Thyroid gland (tissue), 4 donors: ENCODE data around the gene TSKU. TPM values are rescaled to one million over a fixed set of nuclear protein-coding genes. Genes with fewer than 3 reads are reported as not detected.

Experiments
- DNase-seq, 2 donors: peaks; one replicate each; pipeline ENCODE4 v3.0.0-alpha.2; 2019
- H3K27ac ChIP-seq, 3 donors: fragments of 200-600 bp; sonication (generic); 1 replicate in 2 of 3; 2 replicates in 1 of 3; pipeline ENCODE4 v1.5.1; 2016 to 2019; ENCODE audit warnings: mild to moderate bottlenecking in 1 of 3, moderate library complexity in 1 of 3
- H3K27me3 ChIP-seq: fragments of 200-600 bp; sonication (generic); one replicate; pipeline ENCODE4 v1.5.1; 2019
- H3K36me3 ChIP-seq, 2 donors: fragments of 200-600 bp; sonication (generic); one replicate each; pipeline ENCODE4 v1.5.1; 2016 to 2019
- H3K4me1 ChIP-seq, 2 donors: fragments of 200-600 bp; sonication (generic); one replicate each; pipeline ENCODE4 v1.5.1; 2017 to 2019
- H3K4me3 ChIP-seq, 3 donors: fragments of 200-600 bp; sonication (generic); replicated peaks in 1 of 3; 1 replicate in 2 of 3; 2 replicates in 1 of 3; pipeline ENCODE4 v1.5.1; 2016; ENCODE audit warnings: mild to moderate bottlenecking in 1 of 3
- H3K9me3 ChIP-seq: fragments of 200-600 bp; sonication (generic); one replicate; pipeline ENCODE4 v1.5.1; 2017
- POLR2A ChIP-seq, 2 donors: fragments of 450-650 bp; IDR thresholded peaks; one replicate each; pipeline ENCODE4 v1.6.1; 2017; ENCODE audit warnings: antibody characterized with exemption in 2 of 2, mild to moderate bottlenecking in 2 of 2, moderate library complexity in 1 of 2
- WGBS, 2 donors: methylation state at CpG; one replicate each; pipeline ENCODE4 v1.1.5; 2017; 5-methylcytosine and 5-hydroxymethylcytosine counted together
- intact Hi-C: fragments of 100-400 bp; cut with DNase I; formaldehyde crosslinking; loops from one replicate; pipeline ENCODE4 v1.15.1; 2023
- total RNA-seq, 4 donors: library from RNA; depleted of rRNA; stranded (reverse); fragments of >200 nt; gene quantifications; one replicate each; pipeline ENCODE4 v1.2.3, GENCODE V29; 2016
- TF ChIP-seq, protein P1 (sequence below), 6 experiments: fragments of 200-600 bp in 3 of 6; fragments of 450-650 bp in 3 of 6; sonication (generic) in 3 of 6; IDR thresholded peaks; one replicate each; pipeline ENCODE4 v1.5.1; 2016 to 2019; ENCODE audit warnings: antibody characterized with exemption in 6 of 6, mild to moderate bottlenecking in 2 of 6, inconsistent platforms in 1 of 6, moderate library complexity in 1 of 6

The TSKU gene
- total RNA-seq, 4 donors from 2014 or later, result 95.6 to 152 (median 99.2) TPM

DNA sequence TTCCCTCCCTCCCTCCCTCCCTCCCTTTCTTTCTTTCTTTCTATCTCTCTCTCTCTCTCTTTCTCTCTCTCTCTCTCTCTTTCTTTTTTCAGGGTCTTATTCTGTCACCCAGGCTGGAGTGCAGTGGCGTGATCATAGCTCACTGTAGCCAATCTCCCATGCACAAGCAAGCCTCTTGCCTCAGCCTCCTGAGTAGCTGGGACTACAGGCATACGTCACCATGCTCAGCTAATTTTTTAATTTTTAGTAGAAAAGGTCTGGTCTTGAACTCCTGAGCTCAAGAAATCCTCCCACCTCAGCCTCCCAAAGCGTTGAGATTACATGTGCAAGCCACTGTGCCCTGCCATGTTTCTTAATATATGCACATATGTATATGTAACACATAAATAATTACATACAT lies 19.0 kb downstream of the TSKU start:
- peak overlapping the region in 2 of 3 donors; percentile 40 to 50 for H3K27ac ChIP-seq
- H3K4me1 ChIP-seq, result peaks cover 8 to 41% of the 10 kb centered on the region in 2 donors
- no peak overlapping the region for H3K4me3 ChIP-seq
- no peaks in the 10 kb centered on the region for H3K27me3 ChIP-seq
- no peaks in the 10 kb centered on the region for H3K9me3 ChIP-seq
- DNase-seq, result no peak
- intact Hi-C loops, result no loop called here
- 79 to 90% methylated on average over 3 of the region's 3 CpGs for WGBS, 2 donors
- TF ChIP-seq POLR2A (IDR thresholded peaks at IDR 0.05), result no peak
- TF ChIP-seq, protein P1, sequence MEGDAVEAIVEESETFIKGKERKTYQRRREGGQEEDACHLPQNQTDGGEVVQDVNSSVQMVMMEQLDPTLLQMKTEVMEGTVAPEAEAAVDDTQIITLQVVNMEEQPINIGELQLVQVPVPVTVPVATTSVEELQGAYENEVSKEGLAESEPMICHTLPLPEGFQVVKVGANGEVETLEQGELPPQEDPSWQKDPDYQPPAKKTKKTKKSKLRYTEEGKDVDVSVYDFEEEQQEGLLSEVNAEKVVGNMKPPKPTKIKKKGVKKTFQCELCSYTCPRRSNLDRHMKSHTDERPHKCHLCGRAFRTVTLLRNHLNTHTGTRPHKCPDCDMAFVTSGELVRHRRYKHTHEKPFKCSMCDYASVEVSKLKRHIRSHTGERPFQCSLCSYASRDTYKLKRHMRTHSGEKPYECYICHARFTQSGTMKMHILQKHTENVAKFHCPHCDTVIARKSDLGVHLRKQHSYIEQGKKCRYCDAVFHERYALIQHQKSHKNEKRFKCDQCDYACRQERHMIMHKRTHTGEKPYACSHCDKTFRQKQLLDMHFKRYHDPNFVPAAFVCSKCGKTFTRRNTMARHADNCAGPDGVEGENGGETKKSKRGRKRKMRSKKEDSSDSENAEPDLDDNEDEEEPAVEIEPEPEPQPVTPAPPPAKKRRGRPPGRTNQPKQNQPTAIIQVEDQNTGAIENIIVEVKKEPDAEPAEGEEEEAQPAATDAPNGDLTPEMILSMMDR (IDR thresholded peaks at IDR 0.05), result no peak
- no peaks in the 10 kb centered on the region for H3K36me3 ChIP-seq

DNA sequence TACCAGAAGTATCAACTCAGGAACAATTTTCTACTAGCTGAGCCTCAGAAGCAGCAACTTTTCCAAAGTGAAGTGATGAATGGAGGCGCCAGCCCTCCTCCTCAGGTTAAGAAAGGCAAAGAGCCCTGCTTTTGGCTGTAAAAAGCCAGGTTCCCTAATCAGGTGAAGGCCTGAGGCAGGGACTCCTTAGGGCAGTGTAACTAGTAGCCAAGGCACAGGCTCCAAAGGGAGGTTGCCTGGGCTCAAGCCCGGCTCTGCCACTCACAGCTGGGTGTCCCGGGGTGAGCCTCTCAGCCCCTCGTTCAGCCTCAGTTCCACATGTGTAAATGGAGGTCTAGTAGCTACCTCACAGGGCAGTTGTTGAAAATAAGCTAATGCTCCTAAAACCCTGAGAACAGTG lies 19.5 kb downstream of the TSKU start:
- Histone ChIP-seq H3K9me3 (no peaks in the 10 kb centered on the region), H3K36me3 (no peaks in the 10 kb centered on the region), H3K27ac (peak overlapping the region in 2 of 3 donors; percentile 40 to 50), H3K27me3 (no peaks in the 10 kb centered on the region), H3K4me1 (peaks cover 8 to 41% of the 10 kb centered on the region in 2 donors), H3K4me3 (no peak overlapping the region)
- TF ChIP-seq, protein P1 (IDR thresholded peaks at IDR 0.05), result no peak
- TF ChIP-seq POLR2A (IDR thresholded peaks at IDR 0.05), result no peak
- WGBS, 2 donors, result 72 to 81% methylated on average over 4 of the region's 4 CpGs
- intact Hi-C loops, result no loop called here
- DNase-seq, result no peak

DNA sequence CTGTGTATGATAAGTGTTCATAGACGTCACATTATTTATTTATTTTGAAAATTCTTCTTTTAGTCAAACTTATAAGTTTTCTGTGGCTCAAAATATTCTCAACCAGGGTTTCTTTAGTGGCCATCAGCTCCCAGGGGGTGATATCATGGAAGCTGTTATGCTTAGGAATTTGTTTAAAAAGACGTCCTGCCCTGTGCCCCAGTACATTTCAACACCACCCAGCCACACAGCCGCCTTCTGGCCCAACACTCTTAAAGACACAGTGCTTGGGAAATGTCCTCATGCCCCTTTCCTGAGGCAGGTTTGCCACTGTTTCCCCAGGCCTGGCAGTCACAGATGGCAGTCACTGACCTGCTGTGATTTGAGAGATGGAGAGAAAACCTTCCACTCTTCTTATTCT lies 19.9 kb downstream of the TSKU start:
- Histone ChIP-seq H3K4me3 (no peak overlapping the region), H3K27ac (peak overlapping the region in 1 of 3 donors; percentile 50), H3K9me3 (no peaks in the 10 kb centered on the region), H3K27me3 (no peaks in the 10 kb centered on the region), H3K4me1 (peaks cover 8 to 41% of the 10 kb centered on the region in 2 donors), H3K36me3 (no peaks in the 10 kb centered on the region)
- TF ChIP-seq, protein P1 (IDR thresholded peaks at IDR 0.05), result no peak
- no peak for TF ChIP-seq POLR2A (IDR thresholded peaks at IDR 0.05)
- no peak for DNase-seq
- WGBS, 2 donors, result 51 to 55% methylated on average over 3 of the region's 3 CpGs
- intact Hi-C loops, result no loop called here

DNA sequence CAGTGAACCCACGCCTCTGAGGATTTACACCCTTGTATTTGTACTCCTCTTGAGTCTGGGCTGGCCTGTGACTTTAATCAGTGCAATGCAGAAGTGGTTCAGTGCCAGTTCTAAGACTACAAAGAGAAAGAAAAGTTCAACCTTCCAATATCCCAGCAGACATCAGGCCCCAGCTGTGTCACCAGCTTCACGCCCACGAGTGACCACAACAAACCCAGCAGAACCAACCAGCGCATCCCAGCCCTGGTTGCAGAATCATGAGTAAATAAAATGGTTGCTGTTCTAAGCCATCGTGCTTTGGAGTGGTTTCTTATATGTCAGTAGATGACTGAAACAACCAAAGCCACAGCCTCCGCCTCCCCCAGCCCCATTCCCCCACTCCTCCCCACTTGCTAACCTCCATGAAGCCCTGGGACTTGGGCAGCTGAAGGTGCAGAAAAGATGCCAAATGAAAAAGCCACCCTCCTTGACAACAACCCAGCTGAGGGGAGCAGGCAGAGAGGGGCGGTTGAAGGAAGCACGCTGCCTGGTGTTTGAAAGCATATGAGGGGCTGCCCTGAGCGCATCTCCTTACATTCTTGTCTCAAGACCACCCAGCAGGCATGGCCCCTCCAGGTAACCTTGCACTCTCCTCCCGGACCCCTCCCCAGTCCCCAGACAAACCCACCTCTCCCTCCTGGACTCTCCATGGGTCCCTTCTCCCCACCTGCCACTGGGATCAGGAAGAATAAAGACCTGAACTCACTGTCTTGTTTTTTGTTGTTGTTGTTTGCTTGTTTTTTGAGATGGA lies 20.9 kb downstream of the TSKU start:
- DNase-seq, result no peak
- TF ChIP-seq, protein P1 (IDR thresholded peaks at IDR 0.05), result no peak
- no peak for TF ChIP-seq POLR2A (IDR thresholded peaks at IDR 0.05)
- intact Hi-C loops, result no loop called here
- H3K4me3 ChIP-seq, result no peak overlapping the region
- peaks cover 8 to 33% of the 10 kb centered on the region in 2 donors for H3K4me1 ChIP-seq
- no peaks in the 10 kb centered on the region for H3K9me3 ChIP-seq
- no peaks in the 10 kb centered on the region for H3K36me3 ChIP-seq
- H3K27ac ChIP-seq, result no peak overlapping the region
- no peaks in the 10 kb centered on the region for H3K27me3 ChIP-seq
- 78 to 85% methylated on average over 10 of the region's 10 CpGs for WGBS, 2 donors

DNA sequence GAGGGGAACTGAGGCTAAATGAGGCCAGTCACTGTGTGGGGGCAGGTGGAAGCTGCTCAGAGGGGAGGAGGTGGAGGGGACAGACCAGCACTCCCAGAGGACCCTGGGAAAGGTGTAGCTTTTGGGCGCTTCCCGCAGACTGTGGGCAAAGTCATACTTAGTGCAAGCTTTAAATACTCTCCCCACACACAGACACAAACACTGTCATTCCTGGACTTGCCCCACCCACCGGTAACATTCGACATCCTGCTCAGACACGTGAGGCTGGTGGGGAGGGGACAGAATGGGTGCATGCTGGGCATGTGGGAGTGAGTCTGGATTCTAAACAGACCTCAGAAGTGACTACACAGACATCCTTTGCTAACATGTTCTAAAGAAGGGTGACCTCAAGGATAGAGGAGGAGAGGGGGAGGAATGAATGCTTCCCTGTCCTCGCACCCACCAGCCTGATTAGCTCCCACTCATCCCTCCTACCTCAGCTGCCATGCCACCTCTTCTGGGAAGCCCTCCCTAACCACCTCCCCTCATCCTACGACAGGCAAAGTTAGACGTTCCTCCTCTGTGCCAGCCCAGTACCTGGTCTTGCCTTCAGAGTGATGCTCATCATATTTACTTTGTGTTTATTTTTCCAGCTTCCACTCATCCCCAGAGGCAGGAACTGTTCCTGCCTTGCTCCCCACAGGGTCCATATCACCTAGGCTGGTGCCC lies 22.2 kb downstream of the TSKU start:
- H3K36me3 ChIP-seq, result no peaks in the 10 kb centered on the region
- no peaks in the 10 kb centered on the region for H3K27me3 ChIP-seq
- no peak for TF ChIP-seq POLR2A (IDR thresholded peaks at IDR 0.05)
- TF ChIP-seq, protein P1 (IDR thresholded peaks at IDR 0.05), result no peak
- no peak for DNase-seq
- intact Hi-C loops, result loop anchor here (5.0 kb wide), 1 partner anchor 117 kb away; no protein-coding TSS in a partner anchor
- peaks cover 8 to 28% of the 10 kb centered on the region in 2 donors for H3K4me1 ChIP-seq
- H3K9me3 ChIP-seq, result no peaks in the 10 kb centered on the region
- WGBS, 2 donors, result 64 to 79% methylated on average over 7 to 8 of the region's 8 CpGs
- no peak overlapping the region for H3K27ac ChIP-seq
- H3K4me3 ChIP-seq, result no peak overlapping the region
